Measurements from ENCODE around the gene TCP11. TPM values are rescaled to one million over a fixed set of nuclear protein-coding genes. Genes with fewer than 3 reads are reported as not detected.

Gene TCP11
- total RNA-seq, 1 experiment from 2014 or later = not detected

DNA sequence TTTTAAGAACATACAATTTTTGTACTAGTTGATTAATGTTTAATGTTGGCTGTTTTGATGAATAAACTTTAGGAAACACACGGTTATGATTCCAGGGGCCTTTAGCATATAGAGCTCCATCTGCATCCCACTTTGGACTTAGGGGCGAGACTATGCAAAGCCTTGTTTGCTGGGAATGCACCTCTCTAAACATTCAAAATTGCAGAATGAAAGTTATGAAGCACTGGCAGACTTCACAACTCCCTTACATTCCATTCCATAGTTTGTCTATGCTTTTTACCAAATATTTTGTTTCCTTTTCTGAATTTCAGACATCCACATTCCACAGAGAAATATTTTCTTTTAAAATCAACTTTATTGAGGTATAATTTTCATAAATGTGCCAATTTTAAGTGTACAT lies 10.3 kb upstream of the TCP11 start:
- Histone ChIP-seq H3K56ac (ENCODE audit: insufficient read length, low read depth, low read length) (no peak overlapping the region), H2AFZ (ENCODE audit: low read length) (no peak overlapping the region), H3K27me3 (ENCODE audit: insufficient read depth, low read length) (peaks cover 6% of the 10 kb centered on the region; the same call in 1 of the 2 replicates), H3K14ac (ENCODE audit: insufficient read depth, low read length) (no peak overlapping the region), H2BK15ac (ENCODE audit: low read depth, low read length) (no peak overlapping the region), H3K23ac (ENCODE audit: insufficient read length, low read depth, low read length) (no peak overlapping the region), H2BK5ac (ENCODE audit: insufficient read length, low read length) (no peak overlapping the region), H3K23me2 (ENCODE audit: insufficient read length, low read depth, low read length, poor library complexity, severe bottlenecking) (no peaks in the 10 kb centered on the region), H3K4me1 (ENCODE audit: insufficient read depth, low read length) (peaks cover 5% of the 10 kb centered on the region), H3K18ac (ENCODE audit: insufficient read length, low read depth, low read length) (no peak overlapping the region), H3T11ph (ENCODE audit: low read length) (no peak overlapping the region), H4K8ac (replicated peaks; ENCODE audit: insufficient read length, low read depth, low read length) (no peak overlapping the region), H3K4ac (ENCODE audit: low read depth, low read length) (no peak overlapping the region), H2BK20ac (ENCODE audit: low read depth, low read length, poor library complexity, severe bottlenecking) (no peak overlapping the region), H2BK12ac (ENCODE audit: insufficient read length, low read depth, low read length) (no peak overlapping the region), H4K5ac (ENCODE audit: insufficient read length, low read depth, low read length) (no peak overlapping the region), H4K91ac (ENCODE audit: insufficient read length, low read depth, low read length) (no peak overlapping the region), H4K20me1 (ENCODE audit: control insufficient read depth, insufficient read depth, insufficient read length) (no peaks in the 10 kb centered on the region), H3K79me1 (ENCODE audit: insufficient read depth, low read depth, low read length, poor library complexity, severe bottlenecking) (no peaks in the 10 kb centered on the region), H3K4me2 (ENCODE audit: insufficient read depth, insufficient read length, low read length) (no peak overlapping the region), H2AK5ac (ENCODE audit: insufficient read length, low read length) (no peak overlapping the region), H3K9ac (ENCODE audit: extremely low read depth, insufficient read length, low read length) (no peak overlapping the region), H3K9me3 (ENCODE audit: control insufficient read depth, low read depth, low read length) (no peaks in the 10 kb centered on the region), H3K79me2 (ENCODE audit: insufficient read depth, low read length) (no peaks in the 10 kb centered on the region), H3K27ac (ENCODE audit: insufficient read length, low read depth, low read length) (no peak overlapping the region), H2BK120ac (ENCODE audit: low read depth, low read length, poor library complexity, severe bottlenecking) (no peak overlapping the region)
- no CpG with 5 or more reads among the region's 2 CpGs for WGBS (ENCODE audit: extremely low coverage, insufficient read length, low lambda C conversion rate)
- no peak for DNase-seq
- H3K9me3 Mint-ChIP-seq = no peaks in the 10 kb centered on the region; a peak in 1 of 5 replicates
- peaks cover 62% of the 10 kb centered on the region for H3K27me3 Mint-ChIP-seq (ENCODE audit: low read depth)
- no peak overlapping the region for H3K27ac Mint-ChIP-seq
- no peaks in the 10 kb centered on the region for H3K36me3 Mint-ChIP-seq (ENCODE audit: insufficient read depth in 1 of 3, low read depth in 3 of 3)
- peaks cover 28% of the 10 kb centered on the region in 2 experiments for H3K4me1 Mint-ChIP-seq
- no peak overlapping the region for H3K4me3 Mint-ChIP-seq
- TF ChIP-seq, protein P1, sequence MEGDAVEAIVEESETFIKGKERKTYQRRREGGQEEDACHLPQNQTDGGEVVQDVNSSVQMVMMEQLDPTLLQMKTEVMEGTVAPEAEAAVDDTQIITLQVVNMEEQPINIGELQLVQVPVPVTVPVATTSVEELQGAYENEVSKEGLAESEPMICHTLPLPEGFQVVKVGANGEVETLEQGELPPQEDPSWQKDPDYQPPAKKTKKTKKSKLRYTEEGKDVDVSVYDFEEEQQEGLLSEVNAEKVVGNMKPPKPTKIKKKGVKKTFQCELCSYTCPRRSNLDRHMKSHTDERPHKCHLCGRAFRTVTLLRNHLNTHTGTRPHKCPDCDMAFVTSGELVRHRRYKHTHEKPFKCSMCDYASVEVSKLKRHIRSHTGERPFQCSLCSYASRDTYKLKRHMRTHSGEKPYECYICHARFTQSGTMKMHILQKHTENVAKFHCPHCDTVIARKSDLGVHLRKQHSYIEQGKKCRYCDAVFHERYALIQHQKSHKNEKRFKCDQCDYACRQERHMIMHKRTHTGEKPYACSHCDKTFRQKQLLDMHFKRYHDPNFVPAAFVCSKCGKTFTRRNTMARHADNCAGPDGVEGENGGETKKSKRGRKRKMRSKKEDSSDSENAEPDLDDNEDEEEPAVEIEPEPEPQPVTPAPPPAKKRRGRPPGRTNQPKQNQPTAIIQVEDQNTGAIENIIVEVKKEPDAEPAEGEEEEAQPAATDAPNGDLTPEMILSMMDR (conservative IDR thresholded peaks at IDR 0.05) = no peak
